Activated naive CD4-positive, alpha-beta T cell (primary cell): Measurements from ENCODE around the gene MPZL3.

Source experiments
- DNase-seq, 4 experiments: peaks; one replicate each; lab custom pipeline; 2025; lab: John Stamatoyannopoulos, UW

Gene MPZL3

DNA sequence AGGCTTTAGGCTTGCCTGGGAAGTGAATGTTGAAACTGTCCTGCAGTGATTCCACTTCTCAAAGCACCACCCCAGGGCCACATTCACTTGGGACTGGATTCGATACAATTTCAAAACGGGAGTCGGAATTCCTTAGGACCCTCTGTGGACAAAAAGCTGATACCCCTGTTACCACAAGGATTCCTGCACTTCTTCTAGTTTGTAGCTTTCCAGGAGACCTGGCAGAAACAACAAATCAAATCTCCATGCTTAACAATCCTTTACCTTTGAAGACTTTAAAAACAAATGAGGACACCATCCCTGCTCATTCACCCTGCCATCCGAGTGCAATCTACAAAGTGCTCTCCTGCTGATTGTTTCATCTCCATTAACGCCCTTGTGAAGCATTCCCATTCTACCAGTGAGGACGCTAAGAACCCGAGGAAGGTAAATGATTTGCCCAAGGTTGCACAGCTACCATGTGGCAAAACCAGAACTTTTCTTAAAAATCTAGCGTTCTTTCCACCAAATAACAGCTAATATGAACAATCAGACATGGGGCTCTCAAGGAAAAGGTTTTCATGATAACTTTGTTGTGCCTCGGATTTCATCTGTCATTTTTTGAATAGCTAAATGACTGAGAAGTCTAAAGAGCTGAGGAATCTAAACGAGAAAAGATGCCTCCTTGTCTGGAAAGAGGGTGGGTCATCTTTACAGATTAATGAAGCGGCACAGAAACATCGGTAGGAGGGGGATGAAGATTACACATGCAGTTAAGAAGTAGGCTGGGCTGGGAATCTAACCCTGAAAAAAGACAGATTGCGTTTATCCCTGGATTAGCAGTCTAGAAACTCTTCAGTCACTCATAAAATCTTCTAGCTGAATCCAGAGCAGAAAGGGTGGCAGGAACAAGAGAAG, 12.7 kb upstream of the MPZL3 start:
- DNase-seq, result no peak

GRCh38 chr11:118263695-118264568, 11.8 kb upstream of the MPZL3 start, which contains the start of gene MPZL2:
Gene MPZL2, minus strand, starts transcription at chr11:118264297. Its CDS starts 144 bp downstream, at chr11:118264153.
- DNase-seq, result no peak

- no peak for DNase-seq
Observed at GRCh38 chr11:118263112-118263511, 10.9 kb upstream of the MPZL3 start.

- no peak for DNase-seq
Observed at GRCh38 chr11:118260353-118260752, 8.2 kb upstream of the MPZL3 start.

DNA sequence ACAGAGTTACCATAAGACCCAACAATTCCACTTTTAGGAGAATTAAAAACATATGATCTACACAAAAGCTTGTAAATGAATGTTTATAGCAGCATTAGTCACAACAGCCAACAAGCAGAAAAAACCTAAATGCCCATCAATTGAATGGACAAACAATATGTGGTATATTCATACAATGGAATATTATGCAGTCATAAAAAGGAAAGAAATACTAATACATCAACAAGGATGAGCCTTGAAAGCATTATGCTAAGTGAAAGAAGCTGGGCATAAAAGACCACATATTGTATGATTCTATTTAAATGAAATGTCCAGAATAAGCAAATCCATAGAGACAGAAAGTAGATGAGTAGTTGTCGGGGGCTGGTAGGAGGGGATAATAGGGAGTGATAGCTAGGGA, 7.0 kb upstream of the MPZL3 start:
- no peak for DNase-seq

GRCh38 chr11:118258410-118258809, 6.2 kb upstream of the MPZL3 start:
- no peak for DNase-seq

- no peak for DNase-seq
Observed at GRCh38 chr11:118252688-118253087, 523 bp upstream of the MPZL3 start.

- no peak for DNase-seq
Observed at GRCh38 chr11:118247041-118247440, 5.1 kb downstream of the MPZL3 start.

GRCh38 chr11:118245936-118246562, 6.1 kb downstream of the MPZL3 start:
- DNase-seq, result no peak

DNA sequence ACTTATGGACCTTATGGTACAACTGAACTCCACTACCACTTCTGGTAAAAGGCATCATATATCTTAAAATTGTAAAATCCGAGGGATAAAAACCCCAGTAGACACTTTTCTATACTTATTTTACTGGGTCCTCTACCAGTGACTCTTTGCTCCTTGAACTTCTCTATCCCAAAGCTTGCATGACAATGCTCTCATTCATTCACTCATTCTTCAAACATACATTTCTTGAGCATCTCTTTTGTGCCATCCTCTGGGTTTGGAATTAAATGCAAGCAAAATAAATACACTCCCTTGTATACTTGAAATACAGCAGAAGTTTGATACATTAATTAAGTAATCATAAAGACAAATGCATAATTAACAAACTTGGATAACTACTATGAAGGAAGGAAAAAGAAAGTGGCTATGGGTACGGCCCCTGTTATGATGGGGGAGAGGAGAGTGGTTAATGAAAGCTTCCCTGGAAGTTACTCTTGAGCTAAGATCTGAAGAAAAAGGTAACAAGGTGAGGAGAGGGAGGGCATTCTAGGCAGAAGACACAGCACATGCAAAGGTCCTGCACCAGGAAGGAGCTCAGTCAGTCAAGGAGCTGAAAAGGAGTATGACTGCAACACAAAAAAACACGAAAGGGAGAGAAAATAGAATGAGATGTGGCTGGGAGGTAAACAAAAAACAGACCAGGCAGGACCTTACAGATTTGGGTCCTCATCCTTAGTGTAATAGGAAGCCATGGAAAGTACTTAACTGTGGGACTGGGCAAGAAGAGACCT, 8.0 kb downstream of the MPZL3 start:
- DNase-seq, result no peak

GRCh38 chr11:118243161-118243560, 9.0 kb downstream of the MPZL3 start:
- no peak for DNase-seq

DNA sequence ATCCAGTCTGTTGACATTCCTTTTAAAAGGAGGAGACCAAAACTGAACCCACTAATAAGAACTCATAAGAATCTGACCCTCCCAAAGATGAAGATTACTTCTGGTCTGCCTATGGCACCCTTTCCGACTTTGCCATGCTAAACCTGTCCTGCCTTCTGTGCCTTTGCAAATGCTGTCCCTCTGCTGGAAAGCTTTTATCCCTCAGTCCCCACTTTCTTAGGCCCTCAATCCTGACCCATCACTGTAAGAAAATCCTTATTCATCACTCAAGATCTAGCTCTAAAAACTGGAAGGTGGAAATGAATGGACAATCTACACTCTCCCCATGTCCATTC, 10.4 kb downstream of the MPZL3 start:
- DNase-seq, result no peak

DNA sequence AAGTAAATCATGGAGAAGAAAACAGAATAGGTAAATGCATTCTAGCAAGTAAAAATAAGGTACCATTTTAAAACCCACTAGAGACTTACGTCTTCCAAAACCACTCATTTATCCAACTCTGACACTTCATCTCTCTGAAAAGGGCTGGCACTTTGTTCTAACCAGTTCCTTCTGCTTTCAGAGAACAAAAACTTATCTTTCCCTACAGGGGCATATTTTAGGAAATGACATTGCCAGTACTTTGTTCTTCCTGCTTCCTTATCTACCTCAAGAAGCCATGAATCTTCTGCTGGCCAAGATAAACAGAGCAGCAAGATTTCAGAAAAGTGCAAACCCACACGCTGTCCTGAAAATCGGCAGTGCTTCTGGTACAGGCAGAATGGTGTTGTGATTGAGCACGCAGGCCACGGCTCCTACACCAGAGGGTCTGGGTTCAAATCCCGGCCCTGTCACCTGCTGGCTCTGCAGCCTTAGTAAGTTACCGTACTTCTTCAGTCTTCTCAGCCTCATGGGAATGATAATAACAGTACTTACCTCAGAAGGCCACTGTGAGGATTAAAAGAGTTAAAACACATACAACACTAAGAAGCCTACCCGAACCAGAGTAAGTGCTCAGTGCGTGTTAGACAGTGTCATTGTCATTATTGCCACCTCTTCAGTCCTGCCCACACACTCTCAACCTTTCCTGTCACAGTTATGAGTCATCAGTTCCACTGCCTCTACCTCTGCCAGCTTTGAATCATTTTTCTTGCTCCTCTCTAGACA, 11.0 kb downstream of the MPZL3 start:
- peak in 1 of 4 experiments; percentile 8 for DNase-seq

- DNase-seq, result no peak
Observed at GRCh38 chr11:118239509-118240205, 12.5 kb downstream of the MPZL3 start.

DNA sequence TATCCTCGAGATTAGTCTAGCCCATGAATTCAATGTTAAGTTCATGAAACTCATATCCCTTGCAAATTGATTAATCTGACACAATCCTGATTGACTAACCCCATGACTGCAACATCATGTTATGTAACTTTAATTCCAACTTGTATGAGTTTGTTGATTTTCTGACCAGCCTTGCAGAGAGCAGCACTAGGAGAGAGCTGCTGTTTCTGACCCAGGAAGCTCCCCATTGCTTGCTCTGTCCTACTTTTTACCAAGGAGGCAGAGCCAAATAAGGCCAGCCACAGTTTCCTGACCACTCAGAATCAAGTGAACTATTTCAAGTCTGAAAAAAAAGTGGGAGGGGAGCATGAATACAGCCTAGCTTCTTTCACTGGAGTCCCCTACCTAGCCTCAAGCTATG, 13.2 kb downstream of the MPZL3 start:
- DNase-seq, result no peak

- DNase-seq, result no peak
Observed at GRCh38 chr11:118238421-118238820, 13.7 kb downstream of the MPZL3 start.

DNA sequence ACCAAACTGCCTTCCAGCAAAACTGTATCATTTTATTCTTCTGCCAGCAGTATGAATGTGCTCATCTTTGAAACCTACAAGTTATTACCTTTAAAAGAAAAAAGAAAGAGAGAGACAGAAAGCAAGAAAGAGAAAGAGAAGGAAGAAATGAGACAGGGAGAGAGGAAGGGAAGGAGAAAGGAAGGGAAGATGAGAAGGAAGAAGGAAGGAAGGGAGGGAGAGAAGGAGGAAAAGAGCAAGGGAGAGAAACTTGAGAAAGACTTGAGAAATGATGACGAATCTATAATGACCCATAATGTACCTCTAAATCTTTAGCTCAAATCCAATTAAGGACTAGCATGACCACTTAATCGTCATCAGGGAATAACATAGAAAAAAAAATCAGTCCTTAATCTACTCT, 16.0 kb downstream of the MPZL3 start:
- no peak for DNase-seq

GRCh38 chr11:118234833-118235232, 17.3 kb downstream of the MPZL3 start:
- no peak for DNase-seq

DNA sequence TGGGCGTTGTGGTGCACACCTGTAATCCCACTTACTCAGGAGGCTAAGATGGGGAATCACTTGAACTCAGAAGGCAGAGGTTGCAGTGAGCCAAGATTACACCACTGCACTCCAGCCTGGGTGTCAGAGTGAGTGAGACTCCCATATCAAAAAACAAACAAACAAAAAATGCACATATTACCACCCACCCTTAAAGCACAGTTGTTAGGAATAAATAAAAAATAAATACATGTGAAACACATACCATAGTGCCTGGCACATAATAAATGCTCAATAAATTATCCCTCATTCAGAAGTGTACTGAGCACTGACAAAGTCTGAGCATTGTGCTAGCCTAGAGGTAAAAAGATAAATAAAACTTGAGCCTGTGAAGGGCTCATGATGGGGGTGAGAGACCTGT, 18.3 kb downstream of the MPZL3 start:
- DNase-seq, result no peak

DNA sequence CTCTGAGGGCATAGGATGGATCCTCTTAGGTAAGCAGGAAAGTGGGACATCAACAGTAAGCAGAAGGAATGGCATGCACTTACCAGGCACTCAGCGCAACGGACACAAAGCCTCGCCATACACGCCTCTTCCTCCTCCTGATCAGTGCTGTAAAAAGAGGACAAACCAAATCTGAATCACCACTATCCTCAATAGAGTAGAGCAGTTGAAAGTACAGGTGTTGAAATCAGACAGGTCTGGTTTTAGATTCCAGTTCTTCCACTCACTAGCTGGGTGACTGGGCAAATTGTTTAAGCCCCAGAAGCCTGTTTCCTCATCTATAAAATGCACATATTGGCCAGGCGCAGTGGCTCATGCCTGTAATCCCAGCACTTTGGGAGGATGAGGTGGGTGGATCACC, 18.8 kb downstream of the MPZL3 start:
- no peak for DNase-seq
